ENCODE data around the gene PTGFRN. TPM values are rescaled to one million over a fixed set of nuclear protein-coding genes. Genes with fewer than 3 reads are reported as not detected.

Gene PTGFRN
- total and polyA plus RNA-seq, 2 experiments from 2014 or later, result 17.4 to 32.7 TPM

DNA sequence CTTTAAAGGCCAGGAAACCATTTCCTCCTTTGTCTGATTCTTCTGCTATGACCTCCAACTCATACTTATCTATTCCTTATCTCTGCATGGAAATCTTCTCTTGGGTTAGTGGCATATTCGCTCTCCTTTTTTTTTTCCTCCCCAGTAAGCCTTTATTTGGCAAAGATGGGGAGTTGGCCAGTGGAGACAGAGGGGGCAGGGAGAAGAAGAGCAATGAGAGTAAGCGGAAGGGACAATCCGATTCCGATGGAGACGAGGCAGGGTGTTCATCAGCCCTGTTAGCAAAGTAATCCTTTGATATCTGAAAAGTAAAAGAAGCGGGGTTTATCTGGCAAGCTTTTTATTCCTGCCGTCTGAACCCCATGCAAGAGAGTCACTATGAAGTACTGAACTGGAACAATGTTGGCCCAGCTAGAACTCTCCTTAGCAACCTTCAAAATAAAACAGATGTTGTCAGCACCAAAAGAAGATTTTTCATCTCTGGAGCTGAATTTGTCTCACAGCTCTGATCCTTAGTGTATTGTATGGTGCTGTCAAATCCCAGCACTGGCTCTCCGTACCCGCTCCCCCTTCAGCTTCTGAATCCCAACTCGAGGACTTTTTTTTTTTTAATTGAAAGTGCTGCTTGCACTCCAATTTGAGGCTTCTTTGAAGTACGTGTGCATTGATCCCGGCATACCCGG is 40.9 kb downstream of the PTGFRN start:
- Histone ChIP-seq H2AFZ (no peak overlapping the region), H3K79me2 (replicated peaks; ENCODE audit: insufficient read depth) (no peaks in the 10 kb centered on the region), H3K36me3 (ENCODE audit: insufficient read depth) (no peaks in the 10 kb centered on the region), H3K4me3 (no peak overlapping the region), H3K4me1 (ENCODE audit: insufficient read depth) (peaks cover 18% of the 10 kb centered on the region), H3F3A (replicated peaks; ENCODE audit: low read depth) (no peaks in the 10 kb centered on the region), H3K9me2 (ENCODE audit: insufficient read depth) (no peaks in the 10 kb centered on the region), H4K20me1 (replicated peaks; ENCODE audit: insufficient read depth) (peaks cover 10% of the 10 kb centered on the region), H3K27ac (ENCODE audit: low read depth) (no peak overlapping the region), H3K4me2 (no peak overlapping the region), H3K27me3 (ENCODE audit: insufficient read depth) (no peaks in the 10 kb centered on the region)
- TF ChIP-seq JUNB (IDR thresholded peaks at IDR 0.05; ENCODE audit: unreplicated experiment), result no peak
- TF ChIP-seq NANOG (IDR thresholded peaks at IDR 0.05; ENCODE audit: borderline replicate concordance), result no peak
- no peak for TF ChIP-seq POLR2AphosphoS5 (IDR thresholded peaks at IDR 0.05; ENCODE audit: low read depth)
- TF ChIP-seq EZH2phosphoT487 (IDR thresholded peaks at IDR 0.05; ENCODE audit: unreplicated experiment), result no peak
- TF ChIP-seq, protein P1, sequence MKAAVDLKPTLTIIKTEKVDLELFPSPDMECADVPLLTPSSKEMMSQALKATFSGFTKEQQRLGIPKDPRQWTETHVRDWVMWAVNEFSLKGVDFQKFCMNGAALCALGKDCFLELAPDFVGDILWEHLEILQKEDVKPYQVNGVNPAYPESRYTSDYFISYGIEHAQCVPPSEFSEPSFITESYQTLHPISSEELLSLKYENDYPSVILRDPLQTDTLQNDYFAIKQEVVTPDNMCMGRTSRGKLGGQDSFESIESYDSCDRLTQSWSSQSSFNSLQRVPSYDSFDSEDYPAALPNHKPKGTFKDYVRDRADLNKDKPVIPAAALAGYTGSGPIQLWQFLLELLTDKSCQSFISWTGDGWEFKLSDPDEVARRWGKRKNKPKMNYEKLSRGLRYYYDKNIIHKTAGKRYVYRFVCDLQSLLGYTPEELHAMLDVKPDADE (IDR thresholded peaks at IDR 0.05), result no peak
- TF ChIP-seq ZNF114 (CRISPR knock-in tag; IDR thresholded peaks at IDR 0.05), result no peak
- TF ChIP-seq, protein P2, sequence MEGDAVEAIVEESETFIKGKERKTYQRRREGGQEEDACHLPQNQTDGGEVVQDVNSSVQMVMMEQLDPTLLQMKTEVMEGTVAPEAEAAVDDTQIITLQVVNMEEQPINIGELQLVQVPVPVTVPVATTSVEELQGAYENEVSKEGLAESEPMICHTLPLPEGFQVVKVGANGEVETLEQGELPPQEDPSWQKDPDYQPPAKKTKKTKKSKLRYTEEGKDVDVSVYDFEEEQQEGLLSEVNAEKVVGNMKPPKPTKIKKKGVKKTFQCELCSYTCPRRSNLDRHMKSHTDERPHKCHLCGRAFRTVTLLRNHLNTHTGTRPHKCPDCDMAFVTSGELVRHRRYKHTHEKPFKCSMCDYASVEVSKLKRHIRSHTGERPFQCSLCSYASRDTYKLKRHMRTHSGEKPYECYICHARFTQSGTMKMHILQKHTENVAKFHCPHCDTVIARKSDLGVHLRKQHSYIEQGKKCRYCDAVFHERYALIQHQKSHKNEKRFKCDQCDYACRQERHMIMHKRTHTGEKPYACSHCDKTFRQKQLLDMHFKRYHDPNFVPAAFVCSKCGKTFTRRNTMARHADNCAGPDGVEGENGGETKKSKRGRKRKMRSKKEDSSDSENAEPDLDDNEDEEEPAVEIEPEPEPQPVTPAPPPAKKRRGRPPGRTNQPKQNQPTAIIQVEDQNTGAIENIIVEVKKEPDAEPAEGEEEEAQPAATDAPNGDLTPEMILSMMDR (conservative IDR thresholded peaks at IDR 0.05; ENCODE audit: low read depth in 2 of 2), result no peak
- TF ChIP-seq CREB1 (CRISPR knock-in tag; IDR thresholded peaks at IDR 0.05; ENCODE audit: low read depth), result no peak
- TF ChIP-seq, protein P3, sequence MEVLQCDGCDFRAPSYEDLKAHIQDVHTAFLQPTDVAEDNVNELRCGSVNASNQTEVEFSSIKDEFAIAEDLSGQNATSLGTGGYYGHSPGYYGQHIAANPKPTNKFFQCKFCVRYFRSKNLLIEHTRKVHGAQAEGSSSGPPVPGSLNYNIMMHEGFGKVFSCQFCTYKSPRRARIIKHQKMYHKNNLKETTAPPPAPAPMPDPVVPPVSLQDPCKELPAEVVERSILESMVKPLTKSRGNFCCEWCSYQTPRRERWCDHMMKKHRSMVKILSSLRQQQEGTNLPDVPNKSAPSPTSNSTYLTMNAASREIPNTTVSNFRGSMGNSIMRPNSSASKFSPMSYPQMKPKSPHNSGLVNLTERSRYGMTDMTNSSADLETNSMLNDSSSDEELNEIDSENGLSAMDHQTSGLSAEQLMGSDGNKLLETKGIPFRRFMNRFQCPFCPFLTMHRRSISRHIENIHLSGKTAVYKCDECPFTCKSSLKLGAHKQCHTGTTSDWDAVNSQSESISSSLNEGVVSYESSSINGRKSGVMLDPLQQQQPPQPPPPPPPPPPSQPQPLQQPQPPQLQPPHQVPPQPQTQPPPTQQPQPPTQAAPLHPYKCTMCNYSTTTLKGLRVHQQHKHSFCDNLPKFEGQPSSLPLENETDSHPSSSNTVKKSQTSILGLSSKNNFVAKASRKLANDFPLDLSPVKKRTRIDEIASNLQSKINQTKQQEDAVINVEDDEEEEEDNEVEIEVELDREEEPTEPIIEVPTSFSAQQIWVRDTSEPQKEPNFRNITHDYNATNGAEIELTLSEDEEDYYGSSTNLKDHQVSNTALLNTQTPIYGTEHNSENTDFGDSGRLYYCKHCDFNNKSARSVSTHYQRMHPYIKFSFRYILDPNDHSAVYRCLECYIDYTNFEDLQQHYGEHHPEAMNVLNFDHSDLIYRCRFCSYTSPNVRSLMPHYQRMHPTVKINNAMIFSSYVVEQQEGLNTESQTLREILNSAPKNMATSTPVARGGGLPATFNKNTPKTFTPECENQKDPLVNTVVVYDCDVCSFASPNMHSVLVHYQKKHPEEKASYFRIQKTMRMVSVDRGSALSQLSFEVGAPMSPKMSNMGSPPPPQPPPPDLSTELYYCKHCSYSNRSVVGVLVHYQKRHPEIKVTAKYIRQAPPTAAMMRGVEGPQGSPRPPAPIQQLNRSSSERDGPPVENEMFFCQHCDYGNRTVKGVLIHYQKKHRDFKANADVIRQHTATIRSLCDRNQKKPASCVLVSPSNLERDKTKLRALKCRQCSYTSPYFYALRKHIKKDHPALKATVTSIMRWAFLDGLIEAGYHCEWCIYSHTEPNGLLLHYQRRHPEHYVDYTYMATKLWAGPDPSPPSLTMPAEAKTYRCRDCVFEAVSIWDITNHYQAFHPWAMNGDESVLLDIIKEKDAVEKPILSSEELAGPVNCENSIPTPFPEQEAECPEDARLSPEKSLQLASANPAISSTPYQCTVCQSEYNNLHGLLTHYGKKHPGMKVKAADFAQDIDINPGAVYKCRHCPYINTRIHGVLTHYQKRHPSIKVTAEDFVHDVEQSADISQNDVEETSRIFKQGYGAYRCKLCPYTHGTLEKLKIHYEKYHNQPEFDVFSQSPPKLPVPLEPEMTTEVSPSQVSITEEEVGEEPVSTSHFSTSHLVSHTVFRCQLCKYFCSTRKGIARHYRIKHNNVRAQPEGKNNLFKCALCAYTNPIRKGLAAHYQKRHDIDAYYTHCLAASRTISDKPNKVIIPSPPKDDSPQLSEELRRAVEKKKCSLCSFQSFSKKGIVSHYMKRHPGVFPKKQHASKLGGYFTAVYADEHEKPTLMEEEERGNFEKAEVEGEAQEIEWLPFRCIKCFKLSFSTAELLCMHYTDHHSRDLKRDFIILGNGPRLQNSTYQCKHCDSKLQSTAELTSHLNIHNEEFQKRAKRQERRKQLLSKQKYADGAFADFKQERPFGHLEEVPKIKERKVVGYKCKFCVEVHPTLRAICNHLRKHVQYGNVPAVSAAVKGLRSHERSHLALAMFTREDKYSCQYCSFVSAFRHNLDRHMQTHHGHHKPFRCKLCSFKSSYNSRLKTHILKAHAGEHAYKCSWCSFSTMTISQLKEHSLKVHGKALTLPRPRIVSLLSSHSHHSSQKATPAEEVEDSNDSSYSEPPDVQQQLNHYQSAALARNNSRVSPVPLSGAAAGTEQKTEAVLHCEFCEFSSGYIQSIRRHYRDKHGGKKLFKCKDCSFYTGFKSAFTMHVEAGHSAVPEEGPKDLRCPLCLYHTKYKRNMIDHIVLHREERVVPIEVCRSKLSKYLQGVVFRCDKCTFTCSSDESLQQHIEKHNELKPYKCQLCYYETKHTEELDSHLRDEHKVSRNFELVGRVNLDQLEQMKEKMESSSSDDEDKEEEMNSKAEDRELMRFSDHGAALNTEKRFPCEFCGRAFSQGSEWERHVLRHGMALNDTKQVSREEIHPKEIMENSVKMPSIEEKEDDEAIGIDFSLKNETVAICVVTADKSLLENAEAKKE (CRISPR knock-in tag; IDR thresholded peaks at IDR 0.05), result no peak
- no peak for TF ChIP-seq EZH2 (IDR thresholded peaks at IDR 0.05; ENCODE audit: low read depth, unreplicated experiment)
- no peak for TF ChIP-seq STAT1 (IDR thresholded peaks at IDR 0.05; ENCODE audit: unreplicated experiment)
- TF ChIP-seq ZNF331 (CRISPR knock-in tag; IDR thresholded peaks at IDR 0.05; ENCODE audit: low read depth), result no peak
- no peak for TF ChIP-seq REST (IDR thresholded peaks at IDR 0.05; ENCODE audit: unreplicated experiment)
- Mint-ChIP-seq H3K27me3 (ENCODE audit: insufficient read depth, low read depth, poor library complexity) (peaks cover 2% of the 10 kb centered on the region), H3K27ac (peak overlapping the region; percentile 87), H3K4me3 (no peak overlapping the region), H3K4me1 (peaks cover 6% of the 10 kb centered on the region; the same call in 2 of the 3 replicates), H3K9me3 (no peaks in the 10 kb centered on the region), H3K36me3 (ENCODE audit: low read depth) (peaks cover 30% of the 10 kb centered on the region)
- no peak for ATAC-seq
- DNase-seq (ENCODE audit: low spot score), result no peak
